ENCODE results near the gene TMEM38A.

TMEM38A gene, protein sequence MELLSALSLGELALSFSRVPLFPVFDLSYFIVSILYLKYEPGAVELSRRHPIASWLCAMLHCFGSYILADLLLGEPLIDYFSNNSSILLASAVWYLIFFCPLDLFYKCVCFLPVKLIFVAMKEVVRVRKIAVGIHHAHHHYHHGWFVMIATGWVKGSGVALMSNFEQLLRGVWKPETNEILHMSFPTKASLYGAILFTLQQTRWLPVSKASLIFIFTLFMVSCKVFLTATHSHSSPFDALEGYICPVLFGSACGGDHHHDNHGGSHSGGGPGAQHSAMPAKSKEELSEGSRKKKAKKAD

DNA sequence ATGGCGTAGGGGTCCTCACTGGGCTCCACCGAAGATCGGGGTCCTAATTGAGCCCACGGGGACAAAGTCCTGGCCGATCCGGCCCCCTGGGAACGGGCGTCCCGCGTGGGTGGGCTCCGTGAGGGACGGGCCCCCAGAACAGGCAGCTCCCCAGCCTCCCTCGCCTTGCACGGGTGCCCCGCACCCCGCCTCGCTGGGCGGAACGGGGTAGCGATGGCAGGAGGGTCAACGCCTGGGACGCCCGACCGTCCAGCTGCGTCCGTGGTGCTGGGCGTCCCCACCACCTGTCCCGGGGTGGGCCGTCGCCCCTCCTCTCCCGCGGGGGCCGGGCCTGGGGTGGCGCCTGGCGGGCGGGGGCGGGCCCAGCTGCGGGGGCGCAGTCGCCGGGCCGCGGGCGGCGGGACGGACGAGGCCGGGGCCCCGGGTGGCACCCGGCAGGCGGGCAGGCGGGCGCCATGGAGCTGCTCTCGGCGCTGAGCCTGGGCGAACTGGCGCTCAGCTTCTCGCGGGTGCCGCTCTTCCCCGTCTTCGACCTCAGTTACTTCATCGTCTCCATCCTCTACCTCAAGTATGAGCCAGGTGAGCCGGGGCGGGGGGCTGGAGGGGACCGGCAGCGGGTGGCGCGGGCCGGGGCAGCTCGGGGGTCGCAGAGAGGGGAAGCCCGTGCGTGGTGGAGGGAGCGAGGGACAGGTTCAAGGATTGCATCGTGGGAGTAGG, at the start of gene TMEM38A:
TMEM38A (plus strand) TSS at position 377 of the 717 bp plus-strand sequence; CDS start at position 456, 79 bp downstream.
- DNase-seq (ENCODE audit: low read depth in 2 of 2) = peak in 1 of 2 donors; percentile 18

DNA sequence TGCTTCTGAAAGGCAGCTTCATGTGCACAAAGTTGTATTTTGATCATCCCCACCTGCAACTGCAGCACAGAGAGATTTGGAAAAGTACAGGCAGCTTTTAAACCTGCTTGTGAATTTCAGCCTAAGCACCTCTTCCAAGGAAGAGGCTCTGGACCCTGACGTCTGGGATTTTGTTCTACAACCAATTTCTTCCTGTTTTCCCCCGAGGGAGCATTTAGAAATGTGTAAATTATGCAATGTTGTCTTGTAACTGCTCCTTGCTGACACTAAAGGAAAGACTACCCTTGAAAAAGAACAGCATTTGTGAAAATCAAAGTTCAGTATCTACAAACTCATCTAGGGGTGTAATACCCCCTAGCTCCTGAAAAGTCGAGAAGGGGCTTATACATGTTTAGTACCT, 48.3 kb upstream of the TMEM38A start:
- DNase-seq (ENCODE audit: low read depth in 2 of 2) = no peak

DNA sequence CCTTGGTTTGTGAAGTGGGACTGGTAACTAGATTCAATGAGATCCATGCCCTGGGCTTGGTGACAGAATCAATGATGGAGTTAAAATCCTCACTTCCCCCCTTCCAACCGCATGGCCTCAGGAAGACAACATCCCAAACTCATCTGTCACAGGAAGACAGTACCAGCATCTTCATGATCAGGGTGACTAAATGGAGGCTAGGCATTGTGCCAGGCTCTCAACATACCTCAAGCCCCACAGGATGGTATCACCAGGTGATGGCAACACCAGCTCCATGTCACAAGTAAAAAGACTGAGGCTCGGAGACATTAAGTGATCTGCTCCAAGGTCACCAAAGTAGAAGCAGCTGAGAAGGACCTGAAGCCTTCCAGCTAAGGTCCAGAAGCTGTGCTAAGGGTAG, 47.1 kb upstream of the TMEM38A start:
- DNase-seq (ENCODE audit: low read depth in 2 of 2) = no peak

DNA sequence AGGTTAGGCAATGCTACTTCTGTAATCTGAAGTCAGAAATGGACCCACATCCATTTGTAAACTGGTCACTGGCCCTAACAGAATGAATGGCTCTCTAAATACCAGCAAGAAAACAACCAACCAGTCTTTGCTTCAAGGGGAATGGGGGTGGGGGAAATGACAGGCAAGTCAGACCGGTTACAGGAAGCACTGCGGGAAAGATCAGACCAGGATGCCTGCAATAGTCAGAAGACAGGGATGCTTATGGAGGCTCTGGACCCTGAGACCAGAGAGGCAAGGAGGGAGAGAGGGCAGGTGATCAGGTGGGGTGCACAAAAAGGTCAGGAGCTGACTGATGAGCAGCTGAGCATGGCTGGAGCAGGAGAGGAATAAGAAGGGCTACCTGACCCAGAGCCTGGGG, 46.0 kb upstream of the TMEM38A start:
- DNase-seq (ENCODE audit: low read depth in 2 of 2) = no peak

DNA sequence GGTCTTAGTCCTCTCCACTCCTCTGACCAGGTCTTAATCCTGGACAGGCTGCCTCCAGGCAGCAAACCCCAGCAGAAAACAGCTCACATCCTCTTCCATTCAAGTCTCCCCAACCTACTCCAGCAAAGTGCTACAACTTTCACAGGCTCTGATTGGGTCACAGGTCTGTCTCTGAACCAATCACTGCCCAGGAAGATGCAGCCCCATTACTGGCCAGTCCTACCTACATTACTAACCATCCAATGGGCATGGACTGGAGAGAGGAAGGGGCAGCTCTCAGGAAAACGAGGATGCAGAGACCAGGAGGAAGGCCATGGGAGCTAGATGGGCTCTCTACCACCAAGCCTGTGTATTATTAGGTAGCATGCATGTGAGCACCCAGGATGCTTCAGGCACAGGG, 45.1 kb upstream of the TMEM38A start:
- no peak for DNase-seq (ENCODE audit: low read depth in 2 of 2)

DNA sequence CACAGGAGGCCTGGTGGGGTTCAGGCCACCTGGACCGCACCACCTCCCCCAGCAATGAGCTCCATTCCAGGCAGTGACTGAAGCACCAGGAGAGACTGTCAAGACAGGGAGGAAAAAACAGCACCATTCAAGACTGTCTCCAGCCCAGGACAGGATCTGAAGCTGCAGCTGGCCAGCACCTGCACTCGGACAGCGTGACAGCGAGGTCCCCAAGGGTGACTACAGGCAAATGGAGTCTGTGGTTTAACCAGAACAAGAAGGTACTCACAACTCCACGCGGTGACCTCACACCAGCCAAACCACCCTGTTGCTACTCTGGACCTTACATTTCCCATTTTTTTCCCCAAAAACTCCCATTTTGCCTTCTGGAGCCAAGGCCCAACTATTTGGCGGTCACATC, 42.7 kb upstream of the TMEM38A start:
- no peak for DNase-seq (ENCODE audit: low read depth in 2 of 2)

DNA sequence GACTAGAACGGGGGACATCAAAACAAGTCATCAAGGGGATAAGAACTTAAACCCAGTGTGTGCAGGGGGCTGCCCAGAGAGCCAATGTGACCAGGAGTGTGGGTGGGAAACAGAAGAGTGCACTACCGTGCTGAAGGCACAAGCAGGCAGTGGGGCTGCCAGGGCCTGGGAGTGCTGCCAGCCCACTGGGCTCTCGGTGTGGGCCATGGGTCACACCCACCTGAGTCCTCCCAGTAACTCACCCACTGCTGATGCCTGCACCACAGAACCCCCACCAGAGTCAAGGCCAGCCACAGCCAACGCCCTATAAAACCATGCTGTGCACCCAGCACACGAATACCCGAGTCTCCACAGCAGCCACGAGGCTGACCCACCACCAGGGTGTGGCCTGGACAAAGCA, 41.5 kb upstream of the TMEM38A start:
- no peak for DNase-seq (ENCODE audit: low read depth in 2 of 2)

DNA sequence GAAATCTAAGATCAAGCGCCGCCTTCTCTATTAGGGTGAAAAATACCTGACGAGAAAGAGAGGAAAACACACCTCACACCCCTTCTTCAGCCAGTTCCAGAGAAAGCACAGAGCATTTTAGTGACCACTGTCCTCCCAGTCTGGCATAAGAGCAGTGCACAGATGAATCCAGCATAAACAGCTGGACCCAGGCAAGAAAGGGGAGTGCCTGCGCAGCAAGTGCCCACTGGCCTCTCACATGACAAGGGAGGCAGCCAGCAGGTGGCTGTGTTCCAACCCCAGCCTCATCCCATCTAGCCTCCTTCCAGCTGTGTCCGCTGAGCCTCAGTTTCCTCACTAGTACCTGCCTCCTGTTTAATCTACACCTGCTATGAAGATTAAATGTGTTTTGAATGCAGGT, 40.9 kb upstream of the TMEM38A start:
- no peak for DNase-seq (ENCODE audit: low read depth in 2 of 2)

DNA sequence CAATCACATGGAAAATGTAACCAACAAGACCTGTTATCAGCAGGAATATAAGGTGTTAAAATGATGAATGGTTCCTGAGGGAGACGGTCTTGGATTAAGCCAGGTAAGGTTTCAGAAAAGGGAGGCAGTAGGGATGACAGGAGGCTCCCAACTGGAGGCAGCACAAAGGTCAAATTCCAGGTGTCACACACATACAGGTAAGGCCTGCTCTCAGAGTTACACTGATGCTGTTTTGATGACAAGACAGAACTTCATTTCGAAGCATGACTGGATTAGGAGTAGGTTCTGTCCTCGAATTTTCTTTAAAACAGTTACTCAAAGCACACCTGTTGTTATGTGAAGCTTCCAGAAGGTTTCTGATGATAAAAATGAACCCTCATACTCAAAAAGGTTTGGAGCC, 40.4 kb upstream of the TMEM38A start:
- DNase-seq (ENCODE audit: low read depth in 2 of 2) = no peak

DNA sequence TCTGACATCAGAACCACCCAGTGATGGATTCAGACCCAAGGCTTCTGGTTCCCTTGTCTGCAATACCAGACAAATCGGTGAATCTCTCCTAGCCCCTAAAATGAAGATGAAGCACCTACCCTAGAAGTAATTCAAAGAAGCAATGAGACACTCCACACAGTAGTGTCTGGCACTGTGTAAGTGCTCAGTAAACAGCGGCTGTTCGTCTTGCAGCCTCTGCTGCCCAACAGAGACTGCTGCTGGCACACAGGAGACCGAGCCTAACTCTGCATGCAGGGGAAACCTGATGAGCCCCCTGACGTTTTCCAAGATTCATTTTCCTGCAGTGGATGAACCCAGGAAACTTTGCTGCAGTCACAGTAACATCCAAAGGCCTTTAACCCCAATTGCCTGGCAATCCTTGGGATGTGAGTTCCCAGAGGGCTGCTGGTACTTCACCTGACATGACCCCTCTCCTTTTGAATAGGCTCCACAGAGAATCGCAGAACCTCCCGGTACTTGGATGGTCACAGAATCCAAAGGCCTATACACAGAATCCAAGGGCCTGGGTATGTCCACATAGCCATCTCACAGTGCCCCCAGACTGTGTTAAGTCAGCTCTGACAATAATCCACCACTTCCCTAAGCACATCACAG, 39.7 kb upstream of the TMEM38A start:
- DNase-seq (ENCODE audit: low read depth in 2 of 2) = no peak

DNA sequence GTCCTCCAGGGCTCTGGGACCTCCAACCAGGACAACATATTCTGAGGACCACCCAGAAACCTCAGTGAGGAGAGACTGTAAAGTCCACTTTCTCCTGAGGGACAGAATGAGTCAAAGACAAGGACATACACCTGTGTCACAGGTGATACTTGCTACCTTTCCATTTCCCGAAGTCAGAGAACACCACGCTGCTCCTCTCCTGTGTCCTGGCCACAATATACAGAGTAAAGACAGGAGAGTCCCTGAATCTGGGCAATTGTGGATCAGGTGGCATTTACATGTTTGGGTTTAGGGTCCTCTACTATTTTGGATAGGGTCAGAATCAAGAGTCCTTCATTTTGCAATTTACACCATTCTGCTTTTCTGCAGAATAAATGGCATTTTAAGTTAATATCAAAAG, 37.9 kb upstream of the TMEM38A start:
- no peak for DNase-seq (ENCODE audit: low read depth in 2 of 2)

DNA sequence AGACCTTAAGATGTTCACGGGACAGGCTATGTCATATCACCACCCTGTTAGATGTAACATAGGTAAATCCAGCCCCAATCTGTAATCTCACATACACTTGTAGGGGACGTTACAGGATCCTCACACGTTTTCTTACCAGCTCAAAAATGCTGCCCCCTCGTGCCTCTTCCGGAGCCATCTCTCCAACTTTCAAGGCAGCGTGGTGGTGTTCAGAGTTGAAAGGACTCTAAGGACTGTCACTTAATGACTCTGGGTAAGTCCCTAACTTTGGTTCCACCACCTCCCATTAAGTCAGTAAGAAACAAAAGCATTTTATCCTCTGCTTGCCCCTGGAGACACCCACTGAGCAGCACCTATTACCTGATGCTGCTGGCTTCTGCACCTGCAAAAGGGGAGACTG, 37.4 kb upstream of the TMEM38A start:
- no peak for DNase-seq (ENCODE audit: low read depth in 2 of 2)

DNA sequence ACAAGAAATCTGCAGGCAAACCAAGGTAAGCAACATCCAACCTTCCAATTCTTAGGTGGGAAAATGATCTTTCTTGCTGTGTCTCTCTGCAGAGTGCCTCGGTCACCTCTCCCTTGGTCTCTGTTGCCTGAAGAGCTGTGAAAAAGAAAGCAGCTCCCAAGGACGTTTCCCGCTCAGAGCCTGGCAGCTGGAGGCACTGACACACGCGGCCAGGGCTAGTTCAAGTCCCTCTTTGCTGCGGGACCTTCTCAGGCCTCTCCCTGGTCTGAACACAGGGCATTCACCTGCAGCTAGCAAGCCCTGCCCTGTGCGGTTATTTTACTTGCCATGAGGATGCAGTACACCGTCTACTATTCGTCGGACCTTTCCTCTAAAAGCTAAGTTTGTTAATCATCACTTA, 36.7 kb upstream of the TMEM38A start:
- DNase-seq (ENCODE audit: low read depth in 2 of 2) = no peak

DNA sequence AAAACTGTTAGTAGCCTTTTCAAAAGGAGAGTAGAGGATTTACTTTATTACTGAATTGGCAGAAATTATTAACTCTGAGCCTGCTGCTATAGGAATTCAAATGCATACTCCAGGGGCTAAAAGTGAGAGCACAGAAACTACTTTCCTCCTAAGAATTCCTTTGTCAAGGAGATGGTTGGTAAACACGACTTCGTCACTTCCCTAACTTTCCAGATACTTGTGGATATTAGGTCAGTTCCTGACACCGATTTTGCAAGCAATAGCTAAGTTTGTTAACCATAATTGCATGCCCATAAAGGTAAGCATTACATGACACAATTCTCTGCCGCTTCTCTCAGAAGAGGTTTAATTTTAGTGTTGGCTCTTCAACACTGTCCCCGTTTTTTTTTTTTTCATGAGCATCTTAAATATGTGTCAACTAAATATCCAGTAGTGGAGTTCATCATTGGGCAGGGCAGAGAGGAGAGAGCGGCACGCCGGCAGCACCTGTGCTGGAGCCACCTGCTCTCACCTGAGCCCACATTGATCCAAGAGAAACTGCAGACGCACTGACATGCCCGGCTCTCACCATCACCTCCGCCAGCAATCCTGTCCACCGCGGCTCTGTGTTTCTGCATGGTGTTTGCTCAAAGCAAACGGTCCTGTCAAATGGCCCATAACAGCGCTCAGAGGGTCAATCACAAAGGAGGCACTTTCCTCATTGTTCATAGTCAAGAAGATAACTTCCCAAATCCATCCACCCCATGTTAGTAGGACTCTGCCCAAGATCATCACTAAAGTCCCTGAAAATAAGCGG, 35.6 kb upstream of the TMEM38A start:
- DNase-seq (ENCODE audit: low read depth in 2 of 2) = no peak

DNA sequence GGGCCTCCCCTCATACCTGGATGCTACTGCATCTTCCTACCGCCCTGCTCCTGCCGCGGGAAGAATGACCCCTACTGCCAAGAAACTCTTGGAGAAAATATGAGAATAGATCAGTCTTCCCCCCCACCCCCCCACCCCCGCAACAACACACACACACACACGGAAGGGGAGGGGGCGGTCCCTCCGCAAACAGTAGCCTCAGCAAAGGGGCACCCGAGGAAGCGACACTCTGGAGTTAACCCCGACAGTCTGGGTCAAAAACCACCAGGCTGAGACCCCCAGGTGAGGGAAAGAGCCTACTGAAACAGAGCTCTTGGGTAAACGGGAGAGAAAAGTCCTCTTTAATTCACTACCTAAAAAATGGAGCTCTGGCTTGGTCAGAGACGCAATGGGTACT, 34.1 kb upstream of the TMEM38A start:
- no peak for DNase-seq (ENCODE audit: low read depth in 2 of 2)

DNA sequence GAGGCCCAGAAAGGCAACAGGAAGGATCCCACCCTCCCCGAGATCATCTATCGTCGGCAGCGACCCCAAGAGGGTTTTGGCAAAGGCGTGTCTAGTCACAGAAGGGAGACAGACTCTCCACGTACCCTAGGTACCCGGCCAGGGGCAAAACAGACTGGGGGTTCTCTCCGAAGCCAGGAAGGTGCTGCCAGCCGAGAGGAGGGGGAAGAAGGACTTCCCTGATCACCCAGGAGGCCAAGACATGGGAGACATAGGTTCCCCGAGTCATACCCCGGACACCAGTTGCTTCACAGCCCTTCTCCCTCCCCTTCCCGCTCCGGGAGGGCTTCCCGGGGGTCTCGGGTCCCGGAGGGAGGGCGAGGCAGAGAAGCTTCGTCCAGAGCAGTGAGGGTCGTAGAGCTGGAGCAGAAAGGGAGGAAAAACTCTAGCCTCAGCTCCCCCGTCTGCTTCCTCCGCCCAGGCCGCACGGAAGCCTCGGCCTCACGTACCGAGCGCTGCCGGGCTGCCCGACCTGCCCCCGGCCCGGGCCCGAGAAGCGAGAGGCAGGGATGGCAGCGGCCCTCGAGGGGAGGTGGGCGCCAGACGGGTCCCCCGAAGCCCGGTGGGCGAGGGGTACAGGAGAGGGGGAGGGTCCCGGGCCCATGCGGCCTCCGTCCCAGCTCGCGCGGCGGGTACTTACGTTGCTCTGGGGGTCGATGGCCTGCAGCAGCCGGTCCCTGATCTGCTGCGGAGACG, 33.6 kb upstream of the TMEM38A start:
- DNase-seq (ENCODE audit: low read depth in 2 of 2) = no peak

DNA sequence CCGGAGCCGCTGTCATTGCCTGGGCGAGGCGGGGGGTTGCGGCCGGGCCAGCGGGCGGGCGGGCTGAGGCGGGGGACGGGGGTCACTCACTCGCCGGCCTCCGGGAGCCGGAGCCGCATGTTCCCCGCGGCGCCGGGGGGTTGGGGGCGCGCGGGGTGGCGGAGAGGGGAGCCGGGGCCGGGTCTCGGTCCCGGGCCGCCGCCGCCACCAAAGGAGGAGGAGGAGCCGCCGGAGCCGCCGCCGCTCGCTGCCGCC, 33.1 kb upstream of the TMEM38A start:
- no peak for DNase-seq (ENCODE audit: low read depth in 2 of 2)

DNA sequence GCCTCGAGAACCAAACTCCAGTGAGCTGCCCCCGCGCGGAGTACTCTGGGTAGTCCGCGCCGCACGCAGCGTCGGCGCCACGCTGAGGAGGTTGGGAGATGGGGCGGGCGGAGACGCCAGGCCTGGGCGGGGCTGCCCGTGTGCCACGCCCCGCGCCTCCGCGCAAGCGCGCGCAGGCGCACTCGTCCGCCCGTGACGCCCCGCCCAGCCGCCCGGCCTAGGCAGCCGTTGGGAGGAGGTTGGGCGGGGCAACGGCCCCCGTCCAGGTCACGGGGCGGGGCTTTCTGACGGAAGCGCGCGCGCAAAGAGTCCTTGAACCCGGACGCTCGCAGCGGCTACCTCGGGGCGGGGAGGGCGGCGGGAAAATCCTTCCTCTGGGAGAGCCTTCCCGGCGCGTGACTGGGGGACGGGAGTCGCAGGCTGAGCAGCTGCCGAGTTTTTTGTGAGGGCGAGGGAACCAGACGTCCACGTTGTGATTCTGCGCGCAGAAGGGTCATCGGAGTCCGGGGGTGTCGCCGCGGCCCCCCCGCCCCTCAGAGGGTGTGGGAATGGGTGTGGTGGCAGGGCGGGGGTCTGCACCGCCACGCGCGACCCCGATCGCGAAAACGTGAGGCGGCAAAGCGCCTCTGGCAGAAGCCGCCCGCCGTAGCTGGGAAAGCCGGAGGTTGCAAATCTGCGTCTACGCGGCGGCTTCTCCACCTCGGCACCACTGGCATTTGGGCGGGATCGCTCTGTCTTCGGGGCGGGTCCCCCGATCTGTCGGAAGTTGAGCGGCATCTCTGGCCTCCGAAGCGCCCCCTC, 32.6 kb upstream of the TMEM38A start, which contains the start of gene MED26:
MED26 (minus strand) TSS at position 22 of the 801 bp plus-strand sequence. CDS start 261 bp downstream, outside the sequence.
- DNase-seq (ENCODE audit: low read depth in 2 of 2) = peak; percentile 82 to 93

DNA sequence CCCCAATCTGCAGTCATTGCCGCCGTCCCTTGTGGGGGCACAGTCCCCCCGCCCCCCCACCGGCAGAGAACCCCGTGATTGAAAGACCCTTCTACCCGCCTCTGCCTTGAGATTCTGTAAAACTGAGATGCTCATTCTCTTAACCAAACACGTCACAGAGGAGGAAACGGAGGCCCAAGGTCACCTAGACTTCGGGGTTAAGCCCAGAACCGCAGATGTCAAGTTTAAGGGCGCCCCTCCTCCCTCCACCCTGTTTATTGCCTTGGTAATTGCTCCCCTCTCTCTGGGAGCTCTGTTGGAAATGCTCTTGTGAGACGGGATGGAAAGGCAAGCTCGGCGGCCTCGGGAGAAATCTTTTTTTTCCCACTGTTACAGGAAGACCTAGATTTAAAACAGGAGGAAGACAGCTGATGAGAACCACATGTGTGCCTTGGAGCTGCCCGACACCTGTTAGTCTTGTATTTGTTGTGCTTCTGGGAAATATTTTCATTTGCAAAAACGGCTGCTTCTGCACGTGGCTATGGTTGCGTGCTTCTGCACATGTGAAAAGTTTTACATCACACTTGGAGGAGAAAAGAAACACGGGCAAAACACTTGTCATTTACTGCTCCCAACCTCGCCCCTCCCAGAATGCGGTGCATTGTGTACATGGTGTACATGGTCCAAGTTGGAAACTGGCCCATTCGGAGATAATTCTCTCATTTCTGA, 31.8 kb upstream of the TMEM38A start:
- no peak for DNase-seq (ENCODE audit: low read depth in 2 of 2)

DNA sequence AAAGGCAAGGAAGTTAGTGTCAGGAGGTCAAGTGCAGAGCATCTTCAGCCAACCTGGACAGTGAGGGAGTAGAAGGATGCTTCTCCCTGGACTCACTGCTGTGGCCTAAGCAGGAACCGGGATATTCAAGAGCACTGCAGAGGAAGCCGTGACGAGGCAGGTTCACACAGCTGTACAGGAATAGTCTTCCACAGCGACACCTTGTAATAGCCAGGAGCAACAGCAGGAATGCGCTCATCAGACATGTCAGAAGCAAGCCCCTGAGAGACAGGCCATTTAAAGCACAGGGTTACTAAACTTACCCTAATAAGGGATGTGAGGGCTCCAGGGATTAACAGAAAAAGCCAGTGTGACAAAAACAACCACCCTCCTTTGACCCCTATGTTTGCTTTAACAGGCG, 29.5 kb upstream of the TMEM38A start:
- DNase-seq (ENCODE audit: low read depth in 2 of 2) = no peak

All from stimulated activated CD8-positive, alpha-beta memory T cell treated with anti-CD3 and anti-CD28 coated beads, Interleukin-15, amount 100 ng/mL, for 4 hours (primary cell).